OCI-LY1 (cell line): Measurements from ENCODE around the gene IRAG1.

Source experiments
- H2AFZ ChIP-seq: fragments of 200-600 bp; sonication (generic), shearing (Covaris generic); 2 replicates; pipeline ENCODE4 v1.6.0; 2014; ENCODE audit warnings: antibody characterized with exemption, mild to moderate bottlenecking, low read length
- H3F3A ChIP-seq: fragments of 200-600 bp; sonication (generic), shearing (Covaris generic); 2 replicates; pipeline ENCODE4 v1.6.0; 2014; ENCODE audit warnings: mild to moderate bottlenecking, antibody characterized with exemption, low read length, moderate library complexity; ENCODE audit not compliant: insufficient read depth
- H3K27ac ChIP-seq: fragments of 200-600 bp; sonication (generic); 2 replicates; pipeline ENCODE4 v1.5.1; 2014; ENCODE audit warnings: low read length, mixed run types, mild to moderate bottlenecking, low read depth; ENCODE audit not compliant: poor library complexity, severe bottlenecking
- H3K27me3 ChIP-seq: fragments of 200-600 bp; sonication (generic); 2 replicates; pipeline ENCODE4 v1.6.0; 2014; ENCODE audit warnings: antibody characterized with exemption, mild to moderate bottlenecking, low read length, moderate library complexity; ENCODE audit not compliant: insufficient read depth
- H3K36me3 ChIP-seq: fragments of 200-600 bp; sonication (generic); 2 replicates; pipeline ENCODE4 v1.6.1; 2014; ENCODE audit warnings: mild to moderate bottlenecking, antibody characterized with exemption, low read length, moderate library complexity, mixed read lengths; ENCODE audit not compliant: insufficient read depth
- H3K4me1 ChIP-seq: fragments of 200-600 bp; sonication (generic); 2 replicates; pipeline ENCODE4 v1.5.1; 2014; ENCODE audit warnings: mild to moderate bottlenecking, low read length, moderate library complexity; ENCODE audit not compliant: insufficient read depth, severe bottlenecking
- H3K4me2 ChIP-seq: fragments of 200-600 bp; sonication (generic), shearing (Covaris generic); 2 replicates; pipeline ENCODE4 v1.6.1; 2014; ENCODE audit warnings: low read length
- H3K4me3 ChIP-seq: fragments of 200-600 bp; sonication (generic); 2 replicates; pipeline ENCODE4 v1.5.1; 2014; ENCODE audit warnings: low read length, low read depth, mild to moderate bottlenecking, mixed read lengths; ENCODE audit not compliant: poor library complexity, severe bottlenecking
- H3K79me2 ChIP-seq: fragments of 200-600 bp; shearing (Covaris generic); 2 replicates; pipeline ENCODE4 v1.6.1; 2016; ENCODE audit warnings: mixed run types, low read length, mixed read lengths; ENCODE audit not compliant: insufficient read depth
- H3K9ac ChIP-seq: fragments of 200-600 bp; sonication (generic), shearing (Covaris generic); 2 replicates; pipeline ENCODE4 v1.6.1; 2014; ENCODE audit warnings: mild to moderate bottlenecking, low read length, mixed read lengths
- H3K9me2 ChIP-seq: fragments of 200-600 bp; sonication (generic), shearing (Covaris generic); 2 replicates; pipeline ENCODE4 v1.6.1; 2014; ENCODE audit warnings: low read depth, mild to moderate bottlenecking, low read length, mixed read lengths
- H3K9me3 ChIP-seq: fragments of 200-600 bp; shearing (Covaris generic); 2 replicates; pipeline ENCODE4 v1.6.1; 2014; ENCODE audit warnings: low read length, mixed read lengths
- H4K20me1 ChIP-seq: fragments of 200-600 bp; sonication (generic), shearing (Covaris generic); 2 replicates; pipeline ENCODE4 v1.6.0; 2016; ENCODE audit warnings: mild to moderate bottlenecking, low read length; ENCODE audit not compliant: insufficient read depth
- CTCF ChIP-seq: fragments of 200-600 bp; sonication (generic), shearing (Covaris generic); IDR thresholded peaks from 2 replicates; pipeline ENCODE4 v1.5.1; 2017; ENCODE audit warnings: mild to moderate bottlenecking, antibody characterized with exemption, low read length, moderate library complexity, mixed read lengths
- EZH2 ChIP-seq: fragments of 200-600 bp; sonication (generic), shearing (Covaris generic); IDR thresholded peaks from 2 replicates; pipeline ENCODE4 v1.8.0; 2017; ENCODE audit warnings: borderline replicate concordance, mixed run types, mild to moderate bottlenecking, antibody characterized with exemption, low read length, moderate library complexity, mixed read lengths

The IRAG1 gene

GRCh38 chr11:10660323-10660722 is 33.2 kb downstream of the IRAG1 start:
- Histone ChIP-seq H3K4me1 (no peaks in the 10 kb centered on the region), H3K27me3 (0 out of 2 replicates have a peak, but pooled peaks cover 6% of the 10 kb centered on the region), H3K9me3 (no peaks in the 10 kb centered on the region), H3K36me3 (no peaks in the 10 kb centered on the region), H3K79me2 (no peaks in the 10 kb centered on the region), H3K4me2 (no peak overlapping the region), H2AFZ (no peak overlapping the region), H4K20me1 (no peaks in the 10 kb centered on the region), H3F3A (no peaks in the 10 kb centered on the region), H3K9ac (no peak overlapping the region), H3K4me3 (no peak overlapping the region), H3K9me2 (no peaks in the 10 kb centered on the region), H3K27ac (no peak overlapping the region)
- TF ChIP-seq EZH2 = no peak
- TF ChIP-seq CTCF = no peak

- H3K79me2 ChIP-seq = no peaks in the 10 kb centered on the region
- no peak overlapping the region for H2AFZ ChIP-seq
- no peak overlapping the region for H3K4me2 ChIP-seq
- H3K9me2 ChIP-seq = no peaks in the 10 kb centered on the region
- TF ChIP-seq EZH2 (no peak), CTCF (no peak)
- H3K27ac ChIP-seq = no peak overlapping the region
- no peaks in the 10 kb centered on the region for H3K36me3 ChIP-seq
- H4K20me1 ChIP-seq = no peaks in the 10 kb centered on the region
- H3K4me3 ChIP-seq = no peak overlapping the region
- H3K9ac ChIP-seq = no peak overlapping the region
- H3K9me3 ChIP-seq = no peaks in the 10 kb centered on the region
- no peaks in the 10 kb centered on the region for H3F3A ChIP-seq
- no peaks in the 10 kb centered on the region for H3K4me1 ChIP-seq
- 0 out of 2 replicates have a peak, but pooled peaks cover 6% of the 10 kb centered on the region for H3K27me3 ChIP-seq
Observed at GRCh38 chr11:10659339-10660216, 34.0 kb downstream of the IRAG1 start.

- H3K79me2 ChIP-seq = no peaks in the 10 kb centered on the region
- no peak overlapping the region for H2AFZ ChIP-seq
- H3K4me3 ChIP-seq = no peak overlapping the region
- H3K27ac ChIP-seq = no peak overlapping the region
- 0 out of 2 replicates have a peak, but pooled peaks cover 6% of the 10 kb centered on the region for H3K27me3 ChIP-seq
- H3F3A ChIP-seq = no peaks in the 10 kb centered on the region
- TF ChIP-seq EZH2 (no peak), CTCF (no peak)
- no peaks in the 10 kb centered on the region for H3K9me2 ChIP-seq
- no peaks in the 10 kb centered on the region for H3K9me3 ChIP-seq
- H4K20me1 ChIP-seq = no peaks in the 10 kb centered on the region
- H3K4me2 ChIP-seq = no peak overlapping the region
- no peaks in the 10 kb centered on the region for H3K36me3 ChIP-seq
- H3K4me1 ChIP-seq = no peaks in the 10 kb centered on the region
- H3K9ac ChIP-seq = no peak overlapping the region
Observed at GRCh38 chr11:10658621-10659338, 34.8 kb downstream of the IRAG1 start.
